VCaP (cell line): ENCODE measurements around the gene SLC66A2.

Experiments used
- H3K27ac ChIP-seq: fragments of 450-650 bp; 2 replicates; pipeline ENCODE4 v1.5.1; 2017
- CTCF ChIP-seq: fragments of 450-650 bp; conservative IDR thresholded peaks from 2 replicates; pipeline ENCODE4 v1.5.1; 2017; ENCODE audit warnings: mild to moderate bottlenecking, moderate library complexity

SLC66A2 gene

GRCh38 chr18:79876497-79876896 lies 75.0 kb downstream of the SLC66A2 start:
- TF ChIP-seq CTCF, result no peak
- H3K27ac ChIP-seq, result no peak overlapping the region

- no peak overlapping the region for H3K27ac ChIP-seq
- no peak for TF ChIP-seq CTCF
These were observed 75.5 kb downstream of the SLC66A2 start for GRCh38 chr18:79875931-79876461.

- TF ChIP-seq CTCF, result no peak
These were observed 75.9 kb downstream of the SLC66A2 start for GRCh38 chr18:79875531-79875919.

GRCh38 chr18:79874553-79875530 lies 76.6 kb downstream of the SLC66A2 start:
- H3K27ac ChIP-seq, result no peak overlapping the region
- TF ChIP-seq CTCF, result no peak

More at GRCh38 chr18:79875531-79875919, 75.9 kb downstream of the SLC66A2 start:
- no peak overlapping the region for H3K27ac ChIP-seq

GRCh38 chr18:79873449-79874110 lies 77.9 kb downstream of the SLC66A2 start:
- no peak overlapping the region for H3K27ac ChIP-seq
- TF ChIP-seq CTCF, result no peak

- TF ChIP-seq CTCF, result no peak
- no peak overlapping the region for H3K27ac ChIP-seq
These were observed 78.7 kb downstream of the SLC66A2 start for GRCh38 chr18:79872527-79873444.
